ENCODE results near the gene FGF9.

GRCh38 chr13:21691928-21692327 is 21.1 kb downstream of the FGF9 start:
- TF ChIP-seq, protein P1, sequence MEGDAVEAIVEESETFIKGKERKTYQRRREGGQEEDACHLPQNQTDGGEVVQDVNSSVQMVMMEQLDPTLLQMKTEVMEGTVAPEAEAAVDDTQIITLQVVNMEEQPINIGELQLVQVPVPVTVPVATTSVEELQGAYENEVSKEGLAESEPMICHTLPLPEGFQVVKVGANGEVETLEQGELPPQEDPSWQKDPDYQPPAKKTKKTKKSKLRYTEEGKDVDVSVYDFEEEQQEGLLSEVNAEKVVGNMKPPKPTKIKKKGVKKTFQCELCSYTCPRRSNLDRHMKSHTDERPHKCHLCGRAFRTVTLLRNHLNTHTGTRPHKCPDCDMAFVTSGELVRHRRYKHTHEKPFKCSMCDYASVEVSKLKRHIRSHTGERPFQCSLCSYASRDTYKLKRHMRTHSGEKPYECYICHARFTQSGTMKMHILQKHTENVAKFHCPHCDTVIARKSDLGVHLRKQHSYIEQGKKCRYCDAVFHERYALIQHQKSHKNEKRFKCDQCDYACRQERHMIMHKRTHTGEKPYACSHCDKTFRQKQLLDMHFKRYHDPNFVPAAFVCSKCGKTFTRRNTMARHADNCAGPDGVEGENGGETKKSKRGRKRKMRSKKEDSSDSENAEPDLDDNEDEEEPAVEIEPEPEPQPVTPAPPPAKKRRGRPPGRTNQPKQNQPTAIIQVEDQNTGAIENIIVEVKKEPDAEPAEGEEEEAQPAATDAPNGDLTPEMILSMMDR (conservative IDR thresholded peaks at IDR 0.05 in 1 of 2, IDR thresholded peaks at IDR 0.05 in 1 of 2; ENCODE audit: extremely low read depth in 1 of 2, insufficient read depth in 1 of 2, low read depth in 1 of 2, low read length in 2 of 2) = no peak
- no peak for TF ChIP-seq EZH2 (IDR thresholded peaks at IDR 0.05; ENCODE audit: borderline replicate concordance, low read length)
